ENCODE results near the gene DHX40.
"Not testable (repeated sequence)": the region's sequence is repeated elsewhere in the genome, so short reads cannot be mapped to it uniquely, and the experiment has no call there.

DHX40 gene

DNA sequence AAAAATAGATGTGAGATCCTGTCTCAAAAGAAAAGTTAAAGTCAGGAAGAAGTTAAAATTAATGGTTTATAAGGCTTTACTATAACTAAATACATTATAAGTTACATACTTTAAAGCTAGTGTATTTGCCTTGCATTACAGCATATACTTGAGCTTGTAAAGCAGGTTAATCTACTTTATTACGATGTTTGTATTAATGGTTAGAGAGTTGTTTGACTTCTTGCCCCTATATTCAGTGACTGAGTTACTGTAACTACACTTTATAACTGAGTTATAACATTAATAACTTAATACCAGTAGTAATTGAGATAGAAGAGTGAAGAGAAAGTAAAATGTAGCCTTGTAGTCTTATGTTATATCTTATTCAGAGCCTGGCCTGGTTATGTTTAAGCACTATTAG is 77.2 kb downstream of the DHX40 start:
- no peak for DNase-seq (ENCODE audit: low spot score)
- TF ChIP-seq CTCF (IDR thresholded peaks at IDR 0.05; ENCODE audit: extremely low read depth, missing control alignments): no peak

DNA sequence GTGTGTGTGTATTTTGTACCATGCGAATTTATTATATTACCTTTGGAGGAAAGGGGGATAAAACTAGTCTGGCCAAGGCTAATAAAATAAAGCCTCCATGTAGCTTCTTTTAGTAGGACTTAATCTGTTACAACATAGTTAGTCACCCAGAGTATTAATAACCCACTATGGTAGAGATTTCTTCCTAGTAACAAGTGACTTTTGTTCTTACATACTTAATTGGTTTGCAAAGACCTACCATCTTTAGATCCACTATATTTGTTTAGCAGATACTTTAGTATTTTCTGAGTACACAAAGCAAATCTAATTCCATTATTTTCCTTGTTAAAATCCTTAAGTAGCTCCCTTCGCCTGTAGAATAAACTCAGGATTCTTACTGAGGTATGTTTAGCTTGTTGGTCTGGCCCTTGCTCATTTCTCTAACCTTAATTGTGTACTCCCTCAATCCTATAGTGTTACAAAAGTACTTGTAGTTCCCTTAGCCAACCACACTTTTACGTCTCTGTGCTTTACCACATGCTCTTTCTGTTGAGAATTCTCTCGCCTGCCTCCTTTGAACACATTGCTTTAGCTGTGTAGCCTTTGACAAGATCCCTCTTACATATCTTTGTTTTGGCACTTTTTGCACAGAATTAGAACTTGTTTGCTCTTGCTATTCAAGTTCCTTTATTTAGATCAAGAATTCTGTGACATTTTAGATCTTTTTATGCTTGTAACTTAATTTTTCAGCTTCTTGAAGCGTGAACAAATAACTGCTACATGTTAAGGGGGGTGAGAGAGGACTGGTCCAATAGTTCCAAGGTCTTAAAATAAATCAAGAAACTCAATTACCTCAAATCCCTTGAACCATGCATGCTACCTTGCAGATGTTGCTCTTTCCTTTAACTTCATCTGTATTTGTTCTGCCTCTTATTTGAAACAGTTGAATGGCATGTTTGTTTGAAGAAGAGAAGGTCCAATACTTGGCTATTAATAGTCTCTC is 78.0 kb downstream of the DHX40 start:
- DNase-seq (ENCODE audit: low spot score): no peak
- TF ChIP-seq CTCF (IDR thresholded peaks at IDR 0.05; ENCODE audit: extremely low read depth, missing control alignments): no peak

GRCh38 chr17:59647288-59647687 is 81.9 kb downstream of the DHX40 start:
- DNase-seq (ENCODE audit: low spot score): no peak
- TF ChIP-seq CTCF (IDR thresholded peaks at IDR 0.05; ENCODE audit: extremely low read depth, missing control alignments): no peak

GRCh38 chr17:59649886-59650285 is 84.5 kb downstream of the DHX40 start:
- no peak for TF ChIP-seq CTCF (IDR thresholded peaks at IDR 0.05; ENCODE audit: extremely low read depth, missing control alignments)

DNA sequence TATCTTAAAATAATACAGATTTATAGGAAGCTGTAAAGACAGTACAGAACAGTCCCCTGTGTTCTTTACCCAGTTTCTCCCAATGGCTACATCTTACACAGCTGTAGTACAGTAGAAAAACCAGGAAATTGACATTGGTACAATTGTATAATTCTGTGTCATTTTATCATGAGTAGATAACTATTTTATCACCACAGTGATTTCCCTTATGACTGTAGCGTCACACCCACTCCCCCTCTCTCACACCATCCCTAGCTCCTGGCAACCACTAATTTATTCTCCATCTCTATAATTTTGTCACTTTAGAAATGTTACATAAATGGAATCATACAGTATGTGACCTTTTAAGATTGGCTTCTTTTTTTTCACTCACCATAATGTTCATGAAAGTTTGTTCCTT is 85.2 kb downstream of the DHX40 start:
- no peak for DNase-seq (ENCODE audit: low spot score)
- TF ChIP-seq CTCF (IDR thresholded peaks at IDR 0.05; ENCODE audit: extremely low read depth, missing control alignments): no peak

More at GRCh38 chr17:59649886-59650285, 84.5 kb downstream of the DHX40 start:
- DNase-seq (ENCODE audit: low spot score): no peak

DNA sequence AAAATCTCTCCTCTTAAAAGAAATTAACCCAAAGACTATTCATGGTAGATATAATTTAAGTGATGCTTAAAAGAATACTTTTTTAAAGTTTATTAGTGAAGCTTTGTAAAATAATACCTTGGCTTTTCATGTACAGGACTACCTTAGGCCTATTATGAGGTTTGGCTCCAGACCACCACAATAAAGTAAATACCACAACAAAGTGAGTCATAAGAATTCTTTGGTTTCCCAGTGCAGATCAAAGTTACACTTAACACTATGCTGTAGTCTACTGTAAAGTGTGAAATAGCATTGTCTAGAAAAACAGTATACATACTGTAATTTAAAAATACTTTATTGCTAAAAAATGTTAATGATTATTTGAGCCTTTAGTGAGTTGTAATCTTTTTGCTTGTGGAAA is 85.9 kb downstream of the DHX40 start:
- no peak for DNase-seq (ENCODE audit: low spot score)
- no peak for TF ChIP-seq CTCF (IDR thresholded peaks at IDR 0.05; ENCODE audit: extremely low read depth, missing control alignments)

GRCh38 chr17:59652119-59652518 is 86.7 kb downstream of the DHX40 start:
- no peak for DNase-seq (ENCODE audit: low spot score)
- TF ChIP-seq CTCF (IDR thresholded peaks at IDR 0.05; ENCODE audit: extremely low read depth, missing control alignments): no peak

DNA sequence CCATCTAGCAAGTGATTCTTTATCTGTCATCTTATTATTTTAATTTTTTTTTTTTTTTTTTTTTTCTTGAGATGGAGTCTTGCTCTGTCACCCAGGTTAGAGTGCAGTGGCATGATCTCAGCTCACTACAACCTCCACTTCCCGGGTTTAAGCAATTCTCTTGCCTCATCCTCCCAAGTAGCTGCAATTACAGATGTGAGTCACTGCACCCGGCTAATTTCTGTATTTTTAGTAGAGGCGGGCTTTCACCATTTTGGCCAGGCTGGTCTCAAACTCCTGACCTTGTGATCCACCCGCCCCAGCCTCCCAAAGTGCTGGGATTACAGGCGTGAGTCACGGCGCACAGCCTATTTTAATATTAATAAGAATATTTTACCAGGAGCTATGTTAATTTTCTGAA is 91.2 kb downstream of the DHX40 start:
- not testable (repeated sequence) for DNase-seq (ENCODE audit: low spot score)

Measured in GM20000 (cell line).